HG02970 (cell line): ENCODE results near the gene MLF2.
A peak's percentile ranks its signal among the peaks of the same experiment; 100 is the strongest.
"Not testable (repeated sequence)": the region's sequence is repeated elsewhere in the genome, so short reads cannot be mapped to it uniquely, and the experiment has no call there.

Experiments used
- ATAC-seq: cut with Tn5 transposase; IDR thresholded peaks from one replicate; pipeline ENCODE4 v1.9.1; 2021; ENCODE audit warnings: mild to moderate bottlenecking, moderate library complexity, moderate number of reproducible peaks; ENCODE audit not compliant: unreplicated experiment, low FRiP score

MLF2 gene

DNA sequence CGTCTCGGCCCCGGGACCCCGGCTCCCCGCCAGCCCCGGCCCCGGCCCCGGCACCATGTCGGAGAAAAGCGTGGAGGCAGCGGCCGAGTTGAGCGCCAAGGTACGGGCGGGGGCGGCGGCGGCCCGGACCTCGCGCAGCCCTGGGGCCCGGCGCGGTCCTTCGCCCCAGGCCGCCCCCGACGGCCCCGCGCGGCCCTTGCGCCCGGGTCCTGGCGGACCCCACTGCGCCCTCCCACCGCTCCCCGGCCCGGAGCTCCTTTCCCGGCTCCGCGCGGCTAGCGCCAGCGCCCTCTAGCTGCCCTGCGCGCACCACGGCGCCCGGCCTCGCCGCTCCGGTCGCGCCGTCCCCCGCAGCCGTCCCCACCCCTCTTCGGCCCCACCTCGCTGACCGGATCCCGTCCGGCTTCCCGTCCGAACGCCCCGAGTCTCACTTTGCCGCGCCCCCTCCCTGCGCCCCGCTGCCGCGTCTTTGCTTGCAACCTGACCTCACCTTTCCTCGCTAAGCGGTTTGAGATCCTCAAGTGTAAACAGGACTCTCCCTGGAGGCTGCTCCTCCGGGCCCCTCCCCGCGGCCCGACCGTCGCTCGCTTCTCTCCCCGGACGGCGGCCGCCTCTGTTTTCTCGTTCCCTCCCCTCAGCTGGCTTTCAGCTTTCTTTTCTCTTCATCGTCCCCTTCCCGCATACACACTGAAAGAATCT, 13.9 kb upstream of the MLF2 start:
- ATAC-seq: no peak

DNA sequence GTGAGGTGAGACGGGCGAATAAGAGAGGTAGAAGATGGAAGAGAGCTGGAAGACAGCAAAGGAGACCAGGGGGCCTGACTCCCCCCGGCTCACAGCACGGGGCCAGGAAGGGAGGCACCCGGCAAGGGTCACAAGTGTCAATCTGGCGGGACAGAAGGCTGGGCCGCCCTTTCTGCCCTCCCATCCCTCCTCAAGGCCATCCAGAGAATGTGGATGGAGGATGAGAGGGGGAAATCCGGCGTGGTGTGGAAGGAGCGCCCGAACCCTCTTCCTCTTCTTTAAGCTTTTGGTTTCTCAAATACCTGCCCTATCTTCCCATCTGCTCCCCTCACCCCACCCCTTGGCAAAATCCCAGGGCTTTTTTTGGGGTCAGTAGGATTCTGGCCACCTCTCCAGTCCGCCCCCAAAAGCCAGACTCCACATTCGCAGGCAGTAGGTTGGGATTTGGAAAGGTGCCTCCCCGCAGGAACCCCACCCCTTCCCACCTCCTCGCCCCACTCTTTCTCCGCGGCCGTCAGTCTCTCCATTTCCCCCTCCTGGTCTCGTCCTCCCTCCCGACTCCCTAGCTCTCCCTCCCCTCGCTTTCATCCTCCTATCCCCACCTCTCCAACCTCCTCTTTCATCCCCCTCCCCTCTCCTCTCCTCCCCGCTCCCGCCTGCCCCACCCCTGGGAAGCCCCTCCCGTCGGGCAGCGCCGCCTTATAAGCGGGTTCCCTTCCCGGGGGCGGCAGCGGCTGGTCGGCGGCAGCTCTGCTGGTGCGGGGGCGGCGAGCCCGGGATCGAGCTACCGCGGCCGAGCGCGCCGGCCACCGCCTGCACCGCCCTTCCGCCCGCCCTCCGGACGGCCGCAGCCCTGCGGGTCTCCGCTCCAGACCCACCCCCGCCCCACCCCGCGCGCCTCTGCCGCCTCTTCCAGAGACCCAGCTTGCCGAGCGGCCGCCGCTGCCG, 13.0 kb upstream of the MLF2 start, which contains the start of gene PTMS:
TSS of gene PTMS (plus strand) at position 730 of the 948 bp plus-strand sequence. CDS start 343 bp downstream, outside the sequence.
- no peak for ATAC-seq

DNA sequence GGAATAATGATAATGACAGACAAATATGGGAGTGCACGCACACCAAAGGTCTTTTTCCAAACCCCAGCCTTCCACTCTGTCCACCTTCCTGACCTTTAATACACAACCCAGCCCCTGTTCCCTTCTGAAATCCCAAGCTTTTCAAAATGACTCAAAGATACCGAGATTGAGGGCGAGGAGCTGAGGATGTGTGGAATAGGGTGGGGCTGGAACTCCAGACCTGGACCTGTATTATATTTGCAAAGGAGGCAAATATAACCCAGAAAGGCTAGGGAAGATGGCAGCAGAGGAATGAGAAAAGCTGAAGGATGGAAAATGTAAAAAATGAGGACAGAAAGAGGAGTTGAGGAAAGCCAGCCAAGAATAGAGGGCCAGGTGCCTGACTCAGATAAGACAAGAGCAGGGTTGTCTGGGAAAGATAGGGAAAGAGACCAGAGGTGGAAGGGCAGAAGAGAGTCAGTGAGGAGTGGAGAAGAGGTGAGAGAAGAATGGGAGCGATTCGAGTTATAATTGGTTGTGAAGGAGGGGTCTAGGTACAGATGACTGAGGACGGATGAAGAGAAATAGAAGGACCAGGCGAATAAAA, 12.2 kb upstream of the MLF2 start:
- ATAC-seq: no peak

DNA sequence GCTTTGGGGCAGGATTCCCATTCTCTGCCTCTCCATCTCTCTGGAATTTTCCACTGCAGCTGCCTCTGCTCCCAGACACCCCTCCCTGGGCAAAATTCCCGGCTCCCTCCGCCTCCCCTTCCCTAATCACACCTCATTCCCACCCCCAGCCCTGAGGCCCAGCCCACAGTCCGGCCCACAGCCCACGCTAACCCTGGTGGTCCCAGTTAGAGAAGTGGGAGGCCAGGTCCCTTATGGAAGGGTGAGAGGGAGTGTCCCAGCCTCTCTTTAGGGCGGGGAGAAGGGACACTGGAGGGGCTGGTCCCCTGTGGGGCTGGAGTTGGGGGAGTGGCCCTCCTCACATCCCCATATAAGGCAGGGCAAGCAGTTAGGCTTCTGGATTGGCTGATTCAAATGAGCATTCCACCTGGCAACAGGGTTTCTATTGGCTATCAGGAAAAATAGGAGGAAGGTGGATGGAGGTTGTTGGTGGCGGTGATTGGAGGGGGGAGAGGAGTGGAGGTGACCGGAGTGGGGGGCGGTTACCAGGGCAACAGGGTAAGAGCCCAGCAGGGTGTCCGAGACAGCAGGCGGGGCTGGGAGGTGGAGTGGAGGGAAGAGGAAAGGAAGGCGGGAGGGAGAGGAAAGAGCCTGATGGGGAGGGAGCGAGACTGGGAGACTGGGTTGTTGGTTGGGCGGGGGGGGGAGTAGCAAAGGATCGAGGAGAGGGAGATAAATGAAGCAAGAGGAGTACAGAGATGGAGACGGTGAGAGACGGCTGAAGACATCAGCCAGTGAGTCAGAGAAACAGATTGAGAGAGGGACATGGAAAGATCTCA, 11.3 kb upstream of the MLF2 start:
- peak; percentile 46 for ATAC-seq

DNA sequence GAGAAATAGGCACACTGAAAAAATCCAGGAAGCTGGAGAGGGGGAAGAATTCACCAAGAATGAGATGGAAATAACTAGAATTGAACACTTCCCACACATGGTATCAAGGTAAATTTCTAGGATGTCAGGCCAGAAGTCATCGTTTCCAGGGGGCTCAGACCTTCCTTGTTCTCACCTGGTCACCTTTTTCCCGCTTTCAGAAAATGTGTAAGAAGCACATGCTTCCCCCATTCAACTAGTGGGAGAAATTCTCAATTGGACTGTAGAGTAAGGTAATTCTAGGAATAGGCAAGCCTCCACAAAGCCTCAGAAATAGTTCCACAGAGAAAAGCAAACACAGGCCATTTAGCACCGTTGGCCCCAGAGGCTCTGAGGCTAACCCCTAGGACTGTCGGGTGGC, 10.4 kb upstream of the MLF2 start:
- ATAC-seq: no peak

DNA sequence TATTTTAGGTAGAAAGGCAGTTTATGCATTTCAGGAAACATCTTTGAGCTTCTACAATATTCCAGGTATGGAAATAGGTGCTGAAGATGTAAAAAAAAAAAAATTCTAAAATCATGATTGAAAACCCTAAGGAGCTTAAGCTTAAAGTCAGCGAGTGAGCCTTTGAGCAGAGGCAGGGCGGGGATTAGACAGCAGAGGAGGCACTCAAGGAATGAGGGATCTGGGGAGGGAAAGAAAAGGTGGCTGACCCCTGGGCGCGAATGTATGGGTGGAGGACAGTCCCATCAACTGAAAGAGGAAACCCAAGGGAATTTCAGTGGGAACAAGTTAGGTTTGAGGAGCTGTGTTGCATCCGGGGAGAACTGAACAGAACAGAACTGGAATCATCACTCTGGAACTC, 6.8 kb upstream of the MLF2 start:
- no peak for ATAC-seq

DNA sequence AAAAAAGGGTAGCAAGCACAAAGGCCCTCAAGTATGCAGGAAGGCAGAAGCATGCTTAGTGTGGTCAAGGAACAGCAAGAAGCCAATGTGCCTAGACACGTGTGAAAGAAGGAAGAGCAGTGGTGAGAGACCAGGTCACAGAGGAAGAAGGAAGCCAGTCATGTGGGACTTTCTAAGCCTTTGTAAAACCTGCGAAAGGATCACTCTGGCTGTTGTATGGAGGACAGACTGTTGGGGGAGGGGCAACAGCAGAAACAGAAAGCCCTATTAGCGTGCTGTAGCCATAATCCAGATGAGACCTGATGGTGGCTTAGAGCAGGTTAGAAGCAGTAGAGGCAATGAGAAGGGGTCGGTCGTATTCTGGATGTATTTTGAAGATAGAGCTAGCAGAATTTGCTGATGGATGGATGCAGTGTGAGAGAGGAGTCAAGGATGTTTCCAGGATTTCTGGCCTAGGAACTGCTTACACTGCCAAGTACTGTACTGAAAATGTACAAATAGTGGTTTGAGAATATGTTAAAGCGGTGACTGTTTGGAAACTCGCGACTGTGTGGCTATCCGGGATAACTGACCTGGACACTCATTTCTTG, 5.7 kb upstream of the MLF2 start:
- no peak for ATAC-seq

DNA sequence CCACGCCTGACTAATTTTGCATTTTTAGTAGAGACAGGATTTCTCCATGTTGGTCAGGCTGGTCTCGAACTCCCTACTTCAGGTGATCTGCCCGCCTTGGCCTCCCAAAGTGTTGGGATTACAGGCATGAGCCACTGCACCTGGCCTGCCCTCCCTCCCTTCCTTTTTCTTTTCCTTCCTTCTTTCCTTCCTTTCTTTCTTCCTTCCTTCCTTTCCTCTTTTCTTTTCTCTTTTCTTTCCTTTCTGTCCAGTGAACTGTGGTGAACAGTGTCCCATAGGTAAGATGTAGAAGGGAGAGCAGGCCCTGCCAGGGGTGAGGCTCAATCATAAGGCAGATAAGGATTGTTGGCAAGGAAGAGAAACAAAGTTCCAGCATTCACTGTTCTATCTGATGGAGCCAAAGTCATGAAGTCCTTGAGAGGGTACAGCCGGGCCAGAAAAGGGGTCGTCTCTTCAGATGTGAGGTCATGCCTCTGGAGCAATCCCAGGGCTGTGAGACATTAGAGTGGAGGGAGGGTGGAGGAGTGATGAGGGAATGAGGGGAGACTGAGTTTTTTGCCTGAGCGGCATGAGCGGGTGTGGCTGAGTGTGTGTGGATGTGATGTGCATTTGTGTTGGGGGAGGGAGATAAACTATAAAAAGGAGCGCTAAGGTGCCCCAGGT, 4.2 kb upstream of the MLF2 start:
- ATAC-seq: no peak

DNA sequence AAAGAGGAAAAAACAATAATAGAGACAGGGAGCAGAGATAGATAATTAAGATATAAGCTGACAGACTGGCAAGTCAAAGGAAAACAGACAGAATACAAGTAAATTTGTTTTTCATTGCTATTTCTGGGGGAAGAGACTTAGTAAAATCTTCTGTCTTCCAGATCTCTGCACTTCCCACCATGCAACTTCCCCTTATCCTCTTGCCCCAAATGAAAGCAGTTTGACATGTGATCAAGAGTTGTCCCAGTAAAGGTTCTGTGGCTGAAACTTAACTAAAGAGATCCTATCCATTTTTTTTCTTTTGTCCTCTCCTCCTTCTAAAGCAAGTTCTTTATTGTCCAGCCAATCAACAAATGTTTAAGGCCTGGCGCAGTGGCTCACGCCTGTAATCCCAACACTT, 1.5 kb upstream of the MLF2 start:
- no peak for ATAC-seq

DNA sequence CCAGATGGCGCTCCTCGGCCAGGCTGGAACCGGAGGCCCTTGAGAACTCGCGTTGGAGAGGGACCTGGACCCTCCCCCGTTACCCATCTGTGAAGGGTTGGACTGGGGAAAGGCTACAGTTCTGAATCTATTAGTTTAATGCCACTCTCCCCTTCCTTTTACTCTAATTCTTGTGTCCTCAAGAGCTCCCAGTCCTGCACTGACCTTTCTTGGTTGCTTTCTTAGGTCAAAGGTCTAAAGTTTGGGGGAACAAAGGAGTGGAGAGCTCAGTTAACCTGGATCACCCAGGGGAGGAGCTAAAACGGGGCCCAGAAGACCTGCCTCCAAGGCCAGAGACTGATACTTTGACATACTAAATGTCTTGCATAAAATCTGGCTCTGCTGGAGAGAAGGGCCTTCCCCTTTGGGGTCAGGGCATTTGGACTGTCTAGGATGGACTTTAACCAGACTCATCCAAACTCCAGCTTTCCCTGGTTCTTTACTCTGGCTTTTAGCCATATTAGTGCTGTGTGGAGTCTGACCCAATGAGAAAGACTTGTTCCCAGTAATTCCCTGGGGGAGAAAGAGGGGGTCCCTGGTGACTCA, 923 bp upstream of the MLF2 start:
- ATAC-seq: no peak

DNA sequence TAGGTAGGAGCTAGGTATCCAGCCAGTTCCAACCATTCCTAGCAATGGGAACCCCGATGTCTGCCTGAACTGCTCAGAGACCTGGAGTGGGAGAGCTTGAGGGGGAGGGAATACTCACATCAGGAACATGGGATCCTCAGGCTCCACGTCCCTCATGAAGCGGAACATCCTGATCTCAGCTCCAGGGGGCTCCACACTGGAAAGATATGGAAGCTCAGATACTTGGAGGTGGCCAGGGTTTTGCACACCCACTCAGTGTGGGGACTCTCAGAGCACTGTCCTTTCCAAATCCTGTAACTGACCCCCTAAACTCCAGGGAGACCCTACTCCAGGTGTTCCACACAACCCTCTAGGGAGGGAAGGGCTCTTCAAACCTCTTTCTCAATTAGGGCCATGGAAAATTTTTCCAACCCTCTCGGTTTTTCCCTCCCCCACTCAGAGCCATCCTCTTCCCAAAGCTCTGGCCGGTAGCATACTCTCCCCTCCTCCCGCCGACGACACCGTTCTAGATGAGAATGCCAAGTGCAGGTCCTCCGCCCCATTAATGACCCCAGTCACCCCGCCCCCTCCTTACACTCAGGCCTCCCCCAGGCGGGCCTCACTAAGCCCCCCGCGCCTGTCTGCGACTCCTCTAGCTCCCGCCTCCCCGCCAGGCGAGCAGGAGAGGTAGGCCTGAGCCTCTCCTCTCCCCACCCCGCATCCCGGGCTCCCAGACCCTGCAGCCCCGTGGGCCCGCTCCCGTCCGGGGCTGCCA, 597 bp downstream of the MLF2 start:
- ATAC-seq: no peak

DNA sequence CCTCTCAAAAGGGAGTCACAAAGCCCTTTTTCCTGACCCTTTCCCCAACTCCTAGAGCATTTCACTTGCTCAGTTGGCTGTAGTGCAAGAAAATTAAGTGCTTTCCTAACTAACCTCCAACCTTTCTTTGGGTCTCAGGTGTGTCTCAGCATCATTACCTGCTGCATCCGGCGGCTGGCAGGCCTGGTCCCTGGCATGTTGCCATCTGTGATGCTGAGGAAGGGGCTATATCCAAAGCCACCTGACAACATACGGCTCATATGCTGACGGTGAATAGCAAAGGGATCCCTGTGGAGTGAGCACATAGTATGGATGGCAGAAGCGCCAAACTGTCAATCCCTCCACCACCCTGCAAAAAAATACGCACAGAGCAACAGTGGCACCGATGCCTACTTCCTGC, 1.2 kb downstream of the MLF2 start:
- ATAC-seq: no peak

DNA sequence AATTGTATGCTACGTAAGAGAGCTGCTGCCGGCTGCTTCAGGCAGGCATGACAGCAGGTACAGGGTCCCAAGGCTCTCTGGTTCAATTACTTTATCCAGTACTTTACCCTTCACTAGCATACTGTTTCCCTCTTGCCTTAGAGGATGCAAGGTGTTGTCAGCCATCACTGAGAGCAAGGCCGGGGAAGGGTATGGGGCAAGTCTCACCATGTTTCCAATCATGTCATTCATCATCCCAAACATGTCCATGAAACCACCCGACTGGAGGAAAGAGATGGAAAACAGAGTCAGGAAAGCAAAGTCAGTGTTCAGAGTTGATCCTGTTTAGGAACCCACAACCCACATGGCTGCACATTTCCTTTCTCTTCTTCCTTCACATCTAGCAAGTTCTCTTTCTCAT, 2.4 kb downstream of the MLF2 start:
- ATAC-seq: no peak

DNA sequence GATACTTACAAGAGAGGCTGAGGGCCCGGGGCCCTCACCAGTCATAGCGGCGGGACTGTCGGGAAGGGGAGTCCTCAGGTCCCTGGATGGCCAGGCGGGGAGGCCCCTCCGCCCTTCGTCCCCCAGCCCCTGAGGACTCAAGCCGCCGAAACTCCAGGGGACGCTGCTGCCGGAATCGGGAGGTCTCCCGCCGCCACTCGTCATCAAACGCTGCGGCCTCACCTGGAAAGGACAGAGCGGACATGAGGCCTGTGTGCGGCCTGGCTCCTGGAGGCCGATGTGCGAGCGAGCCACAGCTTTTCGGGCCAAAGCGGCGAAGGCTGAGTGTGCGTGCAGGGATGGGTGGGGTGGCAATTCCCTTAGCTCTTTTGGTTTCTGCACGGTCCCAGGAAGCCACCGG, 4.2 kb downstream of the MLF2 start:
- ATAC-seq: no peak

DNA sequence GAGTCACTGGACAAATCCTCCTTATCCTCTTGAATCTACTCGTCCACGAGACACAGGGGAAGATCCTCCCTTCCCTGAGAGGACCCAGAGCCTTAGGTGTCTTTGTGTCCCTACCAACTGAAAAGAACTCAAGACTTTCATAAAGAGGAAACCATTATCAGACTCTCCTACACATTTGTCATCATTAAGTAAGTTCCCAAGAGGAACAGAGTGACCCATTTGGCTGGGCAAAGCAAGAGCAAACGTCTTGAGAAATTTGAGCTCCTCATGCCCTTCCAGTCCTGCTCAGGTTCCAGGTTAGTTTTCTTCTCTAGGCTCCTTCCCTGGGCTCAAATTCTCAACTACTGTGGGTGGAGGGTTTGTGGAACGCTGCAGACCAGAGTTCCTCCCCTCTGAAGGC, 5.7 kb downstream of the MLF2 start:
- no peak for ATAC-seq

DNA sequence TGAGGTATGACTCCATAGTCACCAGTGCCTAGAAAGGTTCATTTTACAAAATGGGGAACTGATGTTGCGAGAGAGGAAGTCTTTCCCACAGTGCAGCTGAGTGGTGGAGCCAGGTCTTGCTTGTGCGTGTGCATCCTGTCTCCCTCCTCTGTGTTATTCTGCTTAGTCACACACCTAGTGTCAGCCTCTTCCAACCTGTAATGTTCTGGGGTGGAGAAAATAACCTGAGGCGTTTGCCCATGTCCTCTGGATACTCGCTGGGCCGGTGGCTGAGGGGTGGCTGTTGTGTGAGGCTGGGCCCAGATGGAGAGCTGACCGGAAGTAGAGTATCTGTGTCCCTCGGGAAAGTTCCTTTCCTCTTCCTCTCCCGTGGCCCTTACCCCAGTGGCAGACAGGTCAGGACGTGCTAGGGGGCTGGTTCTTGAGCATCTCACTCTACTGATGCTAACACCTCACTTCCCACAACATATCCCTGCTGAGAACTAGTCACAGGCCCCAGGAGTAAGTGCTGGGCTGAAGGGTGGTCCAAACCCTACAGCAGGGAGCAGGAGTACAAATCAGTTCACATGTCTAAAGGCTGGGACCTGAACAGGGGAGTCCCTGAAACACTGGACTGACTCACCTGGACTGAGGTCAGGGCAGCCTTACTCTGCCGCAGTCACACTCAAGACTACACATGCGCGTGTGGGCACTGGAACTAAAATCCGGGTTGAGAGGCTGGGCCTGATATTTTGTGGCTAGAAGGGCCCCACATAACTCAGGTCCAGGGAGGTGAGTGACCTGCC, 7.0 kb downstream of the MLF2 start:
- no peak for ATAC-seq

DNA sequence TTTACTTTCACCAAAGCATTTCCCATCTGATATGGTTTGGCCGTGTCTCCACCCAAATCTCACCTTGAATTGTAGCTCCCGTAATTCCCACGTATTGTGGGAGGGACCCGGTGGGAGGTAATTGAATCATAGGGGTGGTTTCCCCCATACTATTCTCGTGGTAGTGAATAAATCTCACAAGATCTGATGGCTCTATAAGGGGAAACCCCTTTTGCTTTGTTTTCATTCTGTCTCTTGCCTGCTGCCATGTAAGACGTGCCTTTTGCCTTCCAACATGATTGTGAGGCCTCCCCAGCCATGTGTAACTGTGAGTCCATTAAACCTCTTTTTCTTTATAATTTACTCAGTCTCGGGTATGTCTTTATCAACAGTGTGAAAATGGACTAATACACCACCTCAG, 9.6 kb downstream of the MLF2 start:
- ATAC-seq: not testable (repeated sequence)

DNA sequence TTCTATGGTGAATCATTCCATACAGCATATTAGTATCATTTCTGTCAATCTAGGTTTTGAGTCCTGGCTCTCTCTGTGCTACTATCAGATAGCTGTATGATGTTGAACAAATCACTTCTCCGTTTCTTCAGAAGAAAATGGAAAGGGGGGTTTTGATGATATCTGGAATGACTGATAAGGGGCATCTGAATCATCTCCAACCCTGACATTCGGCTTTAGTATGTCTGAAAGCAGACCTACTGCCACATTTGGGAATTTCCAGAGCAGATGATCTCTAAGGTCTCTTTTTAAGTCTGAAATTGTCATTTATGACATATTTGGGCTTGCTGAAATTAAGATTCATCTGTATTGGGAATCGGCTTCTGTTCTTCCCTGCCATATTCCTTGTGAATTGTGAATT, 10.1 kb downstream of the MLF2 start:
- no peak for ATAC-seq
